ENCODE measurements around the gene PCSK4.
"Not testable (repeated sequence)": the region's sequence is repeated elsewhere in the genome, so short reads cannot be mapped to it uniquely, and the experiment has no call there.

PCSK4 gene

DNA sequence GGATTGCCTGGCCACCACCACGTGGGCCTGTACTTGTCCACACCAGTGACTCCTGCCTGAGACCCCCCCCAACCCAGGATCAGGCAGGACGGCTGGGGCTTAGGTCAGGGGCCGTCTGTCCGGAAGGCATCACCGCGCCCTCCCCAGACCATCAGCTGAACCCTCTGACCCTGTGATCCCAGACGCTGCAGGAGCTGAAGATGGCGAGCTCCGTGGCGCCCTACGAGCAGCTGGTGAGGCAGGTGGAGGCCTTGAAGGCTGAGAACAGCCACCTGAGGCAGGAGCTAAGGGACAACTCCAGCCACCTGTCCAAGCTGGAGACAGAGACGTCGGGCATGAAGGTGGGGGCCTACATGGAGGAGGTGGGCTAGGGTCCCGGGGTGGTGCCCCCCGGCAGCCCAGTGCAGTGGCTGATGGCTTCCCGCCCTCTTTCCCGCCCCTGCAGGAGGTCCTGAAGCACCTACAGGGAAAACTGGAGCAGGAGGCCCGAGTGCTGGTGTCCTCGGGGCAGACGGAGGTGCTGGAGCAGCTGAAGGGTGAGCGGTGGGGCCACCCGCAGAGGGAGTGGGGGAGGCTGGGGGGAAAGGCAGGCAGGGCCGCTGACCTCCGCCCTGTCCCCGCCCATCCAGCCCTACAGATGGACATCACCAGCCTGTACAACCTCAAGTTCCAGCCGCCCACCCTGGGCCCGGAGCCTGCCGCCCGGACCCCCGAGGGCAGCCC lies 37.2 kb downstream of the PCSK4 start:
- DNase-seq, result no peak

DNA sequence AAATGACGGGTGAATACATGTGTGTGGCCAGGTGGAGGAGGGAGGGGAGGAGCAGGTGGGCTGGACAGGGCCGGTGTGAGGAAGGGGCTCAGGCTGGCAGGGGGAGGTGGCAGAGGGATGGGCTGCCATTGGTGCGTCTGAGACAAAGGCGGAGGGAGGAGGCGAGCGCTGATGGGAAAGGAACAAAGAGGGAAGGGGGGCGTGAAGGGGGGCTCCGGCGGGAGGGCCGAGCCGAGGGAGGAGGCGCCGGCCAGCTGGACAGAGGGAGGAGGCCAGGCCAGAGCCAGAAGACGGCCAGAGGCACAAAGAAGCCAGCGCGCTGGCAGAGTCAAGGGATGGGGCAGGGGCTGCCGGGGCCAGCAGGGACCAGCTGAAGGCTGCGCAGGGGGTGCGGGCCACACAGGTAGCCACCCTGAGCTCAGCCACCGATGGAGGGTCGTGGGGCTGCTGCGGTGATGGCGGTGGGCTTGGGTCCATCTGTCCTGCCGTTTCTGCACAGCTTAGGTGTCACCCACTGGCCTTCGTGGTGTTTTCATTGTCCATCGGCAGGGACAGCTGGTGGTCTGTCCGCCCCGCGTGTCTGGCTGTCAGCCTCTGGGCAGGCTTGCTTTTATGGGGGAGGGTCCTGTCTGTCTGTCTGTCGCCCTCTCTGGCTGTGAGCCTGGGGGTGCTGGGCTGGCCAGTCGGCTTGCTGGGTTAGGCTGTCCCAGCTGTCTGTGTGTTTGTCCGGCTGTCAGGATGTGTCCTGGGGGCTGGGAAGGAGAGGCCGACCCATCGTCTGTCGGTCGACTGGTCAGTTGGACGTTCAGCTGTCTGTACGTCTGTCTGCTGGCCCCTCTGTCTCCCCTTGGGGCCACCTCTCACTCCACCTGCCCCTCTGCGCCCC lies 38.0 kb downstream of the PCSK4 start:
- DNase-seq, result no peak

DNA sequence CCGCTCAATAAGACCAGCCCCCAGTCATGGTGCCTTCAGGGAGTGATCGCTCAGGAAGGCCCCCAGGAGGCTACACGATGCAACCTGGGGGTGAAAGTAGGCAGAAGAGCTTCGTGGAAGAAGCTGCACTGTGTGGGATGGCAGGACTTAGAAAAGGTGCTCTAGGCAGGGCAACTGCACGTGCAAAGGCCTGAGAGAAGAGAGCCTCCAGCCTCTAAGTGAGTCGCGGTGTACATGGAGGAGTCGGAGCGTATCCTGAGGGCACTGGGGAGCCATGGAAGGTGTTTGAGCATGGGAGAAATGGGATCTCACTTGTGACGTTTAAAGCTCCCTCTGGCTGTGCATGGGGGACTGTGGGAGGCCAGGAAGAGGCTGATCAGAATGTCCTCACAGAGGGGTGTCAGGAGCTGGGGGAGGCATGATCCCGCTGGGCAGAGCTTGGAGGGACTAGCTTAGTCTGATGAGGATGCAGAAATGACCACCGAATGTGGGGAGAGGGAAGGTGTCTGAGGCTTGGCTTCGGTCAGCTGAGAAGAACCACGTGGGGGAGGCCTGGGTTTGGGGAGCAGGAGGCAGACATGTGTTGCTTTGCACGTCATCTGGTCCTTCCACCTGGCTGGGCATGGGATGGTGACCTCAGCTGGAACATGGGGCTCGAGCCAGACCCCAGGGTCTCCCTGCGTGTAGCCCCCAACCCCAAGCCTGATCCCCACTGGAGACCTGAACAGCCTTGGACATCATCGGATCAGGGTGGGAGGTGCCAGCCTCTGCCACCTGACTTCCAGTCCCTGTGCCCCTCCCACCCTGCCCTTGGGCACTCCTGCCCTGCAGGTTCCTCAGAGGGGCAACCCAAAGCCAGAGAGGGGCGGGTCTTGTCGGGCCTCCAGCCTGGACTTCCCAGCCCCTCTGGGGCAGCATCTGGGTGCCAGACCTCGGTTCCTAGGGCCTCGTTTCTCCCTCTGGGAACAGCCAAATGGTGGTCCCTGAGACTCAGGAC lies 39.1 kb downstream of the PCSK4 start:
- DNase-seq, result no peak

DNA sequence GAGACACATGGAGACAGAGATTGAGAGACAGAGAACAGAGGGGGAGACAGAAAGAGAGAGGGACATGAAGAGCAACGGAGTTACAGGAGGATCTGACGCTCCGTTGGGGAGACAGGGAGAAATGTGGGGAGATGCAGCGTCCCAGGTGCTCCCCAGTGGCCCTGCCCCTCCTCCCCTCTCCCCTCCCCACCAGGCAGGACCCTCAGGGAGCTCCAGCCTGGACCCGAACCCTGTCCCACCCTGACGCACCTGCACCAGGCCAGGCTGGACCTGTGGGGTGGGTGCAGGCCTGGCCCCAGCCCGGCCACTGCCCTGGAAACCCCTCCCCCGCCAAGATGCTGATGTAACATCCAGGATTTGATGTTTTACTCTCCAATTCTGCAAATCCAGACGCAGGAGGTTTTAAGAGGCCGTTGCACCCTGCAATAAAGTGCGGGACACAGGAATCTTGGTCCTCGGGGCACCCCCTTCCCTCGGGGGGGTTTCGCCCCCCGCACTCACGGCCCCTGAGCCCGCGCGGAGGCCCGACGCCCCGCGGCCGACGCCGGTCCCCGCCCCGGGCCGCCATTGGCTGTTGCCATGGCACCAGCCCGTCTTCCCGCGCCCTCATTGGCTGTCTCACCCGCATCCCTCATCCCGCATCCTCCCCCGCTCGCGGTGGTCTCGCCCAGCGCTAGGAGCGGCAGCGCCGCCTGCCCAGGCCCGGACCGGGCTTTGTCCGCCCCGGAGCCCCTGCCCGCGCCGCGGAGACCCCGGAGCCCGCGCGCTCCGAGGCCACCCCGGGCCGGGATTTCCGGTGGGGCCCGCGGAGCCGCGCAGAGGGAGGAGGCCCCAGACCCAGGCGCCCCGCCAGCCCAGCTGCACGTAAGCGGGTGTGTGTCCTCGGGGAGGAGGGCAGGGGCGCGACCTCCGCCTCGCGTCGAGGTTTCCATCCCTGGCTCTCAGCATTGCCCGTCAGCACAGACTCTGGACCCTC lies 40.4 kb downstream of the PCSK4 start, which contains the start of gene APC2:
Gene APC2, plus strand, starts transcription at position 655 of the 976 bp plus-strand sequence. CDS start 2,881 bp downstream, outside the sequence.
- DNase-seq, result no peak

DNA sequence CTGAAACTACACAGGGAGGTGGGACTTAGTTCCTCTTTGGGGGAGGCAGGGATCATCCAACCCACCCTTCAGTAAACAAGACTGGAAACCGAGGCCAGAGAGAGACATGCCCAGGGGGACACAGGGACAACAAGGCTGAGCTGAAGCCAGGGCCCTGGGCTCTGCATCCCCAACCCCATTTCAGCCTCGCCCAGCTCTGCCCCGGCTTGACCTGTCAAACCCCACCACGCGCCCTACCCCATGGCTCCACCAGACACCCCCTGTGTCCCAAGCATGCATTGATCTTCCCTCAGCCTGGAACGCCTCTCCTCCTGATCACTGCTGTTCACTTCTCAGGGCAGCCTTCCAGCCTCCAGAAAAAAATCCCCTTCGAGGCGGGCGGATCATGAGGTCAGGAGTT lies 42.2 kb downstream of the PCSK4 start:
- no peak for DNase-seq

DNA sequence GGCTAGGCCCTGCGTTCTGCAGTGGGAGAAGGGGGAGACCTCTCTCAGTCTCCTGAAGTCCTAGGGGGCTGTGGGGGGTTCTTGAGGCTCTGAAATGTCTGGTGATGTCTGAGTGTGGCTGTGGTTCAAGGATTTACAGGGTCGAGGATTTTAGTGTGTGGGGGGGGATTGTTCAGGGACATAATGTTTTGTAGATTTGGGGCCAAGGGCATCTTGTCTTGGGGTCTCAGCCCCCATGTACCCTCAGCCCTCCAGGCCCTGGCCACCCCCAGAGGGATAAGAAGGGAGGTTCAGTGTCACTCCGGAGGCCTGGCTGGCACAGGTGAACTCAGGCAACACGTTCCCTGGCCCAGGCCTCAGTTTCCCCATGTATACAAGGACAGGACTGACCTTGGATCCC lies 42.6 kb downstream of the PCSK4 start:
- no peak for DNase-seq

DNA sequence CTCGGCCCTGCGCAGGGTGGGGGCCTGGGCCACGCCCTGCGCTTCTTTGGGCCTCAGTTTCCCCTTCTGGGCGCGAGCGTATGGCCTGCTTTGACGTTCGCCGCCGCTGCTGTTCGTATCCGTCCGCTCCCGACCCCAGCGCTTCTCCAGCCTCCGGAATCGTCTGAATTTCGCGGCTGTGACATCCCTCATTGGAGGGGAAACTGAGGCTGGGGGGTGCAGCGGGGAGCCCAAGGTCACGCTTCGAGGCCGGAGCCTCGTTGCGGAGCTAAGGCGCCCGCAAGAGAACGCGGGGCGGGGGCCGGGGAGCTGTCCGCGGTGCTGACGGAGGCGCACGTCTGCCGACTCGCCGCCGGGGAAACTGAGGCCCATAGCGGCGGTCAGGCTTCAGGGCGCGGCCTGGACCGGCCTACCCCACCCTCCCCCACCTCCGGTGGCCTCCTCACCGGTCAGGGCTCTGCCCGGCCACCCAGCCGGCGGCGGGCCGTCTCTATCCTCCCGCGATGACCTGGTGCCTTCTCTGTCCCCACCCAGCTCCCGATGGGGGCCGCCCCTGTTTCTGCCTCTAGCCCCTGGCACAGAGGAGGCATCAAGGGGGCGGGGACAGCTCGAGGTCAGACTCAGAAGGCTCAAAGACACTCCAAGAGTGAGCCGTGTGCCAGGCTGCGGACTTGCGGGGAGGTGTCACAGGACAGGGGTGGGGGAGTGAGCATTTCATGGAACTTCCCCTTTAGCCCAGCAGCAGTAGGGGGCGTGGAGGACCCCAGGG lies 43.3 kb downstream of the PCSK4 start:
- DNase-seq, result no peak

DNA sequence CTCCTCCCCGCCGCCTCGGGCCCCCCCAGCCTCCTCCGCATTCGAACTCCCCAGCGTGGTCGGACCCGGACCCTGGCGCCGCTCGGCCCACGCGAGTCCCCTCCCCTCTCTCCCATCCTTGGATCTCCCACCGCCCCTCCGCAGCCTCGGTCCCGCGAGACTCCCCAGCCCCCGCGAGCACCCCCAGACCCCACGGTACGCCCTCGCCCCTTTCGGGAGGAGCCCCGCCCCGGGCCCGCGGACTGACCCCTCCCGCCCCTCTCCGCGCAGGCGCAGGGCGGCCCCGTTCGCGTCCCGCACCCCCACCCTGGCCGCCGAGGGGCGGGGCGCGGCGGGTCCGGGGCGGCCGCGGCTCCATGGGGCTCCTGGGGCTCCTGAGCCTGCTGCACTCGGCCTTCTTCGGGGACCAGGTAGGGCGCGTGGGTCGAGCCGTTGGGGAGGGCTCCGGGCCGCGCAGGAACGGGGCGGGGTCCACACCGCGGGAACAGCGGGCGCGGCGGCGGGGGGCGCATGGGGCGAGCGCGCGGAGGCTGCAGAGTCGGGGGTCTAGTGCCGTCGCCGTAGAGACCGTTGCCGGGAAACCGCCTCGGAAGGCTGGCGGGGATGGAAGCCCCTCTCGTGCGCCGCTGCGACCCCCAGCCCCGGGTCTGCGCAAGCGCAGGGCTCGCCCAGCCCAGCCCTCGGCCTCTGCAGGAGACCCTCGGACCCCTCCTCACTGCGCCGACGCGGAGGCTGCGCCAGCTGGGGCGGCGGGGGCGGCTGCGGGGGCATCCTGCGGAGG lies 44.0 kb downstream of the PCSK4 start:
- peak in 1 of 2 experiments; percentile 34 for DNase-seq

DNA sequence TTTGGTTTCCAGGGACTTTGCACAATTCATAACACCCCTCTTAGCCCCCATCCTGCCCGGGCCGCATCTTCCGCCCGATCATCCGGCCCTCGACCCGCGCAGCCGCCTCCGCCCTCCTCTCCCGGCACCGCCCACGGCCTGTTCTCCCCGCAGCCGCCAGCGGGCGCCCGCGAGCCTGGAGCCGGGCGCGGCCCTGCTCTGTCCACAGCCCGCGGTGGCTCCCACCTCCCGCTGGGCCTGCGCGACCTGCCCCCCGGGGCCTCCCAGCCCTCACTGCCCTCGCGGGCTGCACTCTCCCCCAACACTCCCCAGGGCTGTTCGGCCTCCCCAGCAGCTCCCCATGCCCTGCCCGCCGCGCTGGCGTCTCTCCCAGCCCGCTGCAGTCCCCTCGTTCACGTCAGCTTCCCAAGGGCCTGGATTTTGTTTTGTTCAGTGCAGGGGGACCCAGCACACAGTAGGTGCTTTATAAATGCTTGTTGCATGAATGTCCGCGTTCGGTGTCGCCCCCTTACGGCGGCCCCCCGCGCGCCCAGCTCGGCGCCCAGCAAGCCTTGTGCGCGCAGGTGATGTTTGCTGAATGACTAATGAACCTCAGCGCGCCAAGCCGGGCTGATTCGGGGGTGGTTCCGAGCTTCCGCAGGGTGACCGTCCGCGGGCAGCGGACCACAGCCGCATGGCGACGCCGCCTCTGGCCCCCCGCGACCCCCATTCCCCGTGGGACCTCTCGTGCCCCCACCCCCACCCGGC lies 44.8 kb downstream of the PCSK4 start:
- peak; percentile 14 to 43 for DNase-seq

DNA sequence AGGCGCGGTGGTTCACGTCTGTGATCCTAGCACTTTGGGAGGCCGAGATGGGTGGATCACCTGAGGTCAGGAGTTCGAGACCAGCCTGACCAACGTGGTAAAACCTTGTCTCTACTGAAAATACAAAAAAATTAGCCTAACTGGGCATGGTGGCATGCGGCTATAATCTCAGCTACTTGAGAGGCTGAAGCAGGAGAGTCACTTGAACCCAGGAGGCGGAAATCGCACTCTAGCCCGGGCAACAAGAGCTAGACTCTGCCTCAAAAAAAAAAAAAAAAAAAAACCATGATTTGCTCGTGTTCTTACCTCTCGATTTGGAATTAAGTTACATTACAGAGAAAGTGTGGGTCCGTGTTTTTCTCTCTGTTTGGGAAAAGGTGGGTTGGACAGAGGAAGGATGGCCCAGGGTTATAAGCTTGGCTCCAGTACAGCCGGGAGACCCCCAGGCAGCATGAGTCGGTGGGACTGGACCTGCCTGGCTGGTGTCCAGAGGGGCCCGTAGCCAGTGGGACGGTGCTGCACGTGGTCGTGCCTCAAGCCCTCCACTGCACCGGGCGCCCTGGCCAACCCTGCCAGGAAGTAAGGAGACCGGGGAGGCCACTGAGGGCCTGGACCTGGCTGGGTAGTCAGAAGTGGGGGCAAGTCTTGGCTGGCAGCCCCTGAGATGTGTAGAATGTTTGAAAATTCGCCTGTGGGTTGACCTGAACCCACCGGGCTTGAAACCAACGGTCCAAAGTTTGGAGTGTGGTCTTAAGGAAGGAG lies 48.3 kb downstream of the PCSK4 start:
- DNase-seq, result no peak

DNA sequence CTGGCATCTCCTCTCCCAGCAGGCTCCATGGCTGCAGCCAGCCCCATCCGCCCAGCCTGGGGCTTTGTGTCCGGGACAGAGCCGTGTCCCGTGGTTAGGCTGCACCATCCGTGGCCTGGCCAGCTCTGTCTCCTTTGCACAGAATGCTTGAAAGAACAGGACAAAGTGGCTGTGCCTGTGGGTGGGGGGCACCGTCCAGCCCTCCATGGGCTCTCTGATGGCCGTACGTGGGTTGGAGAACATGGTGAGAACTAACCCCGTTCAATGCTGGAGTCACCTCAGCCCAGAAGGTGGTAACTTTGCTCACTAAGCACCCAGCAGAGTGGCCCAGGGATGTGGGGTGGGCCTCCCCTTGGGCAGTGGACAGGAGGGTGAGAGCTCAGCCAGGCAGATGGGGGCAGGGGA lies 49.1 kb downstream of the PCSK4 start:
- no peak for DNase-seq

DNA sequence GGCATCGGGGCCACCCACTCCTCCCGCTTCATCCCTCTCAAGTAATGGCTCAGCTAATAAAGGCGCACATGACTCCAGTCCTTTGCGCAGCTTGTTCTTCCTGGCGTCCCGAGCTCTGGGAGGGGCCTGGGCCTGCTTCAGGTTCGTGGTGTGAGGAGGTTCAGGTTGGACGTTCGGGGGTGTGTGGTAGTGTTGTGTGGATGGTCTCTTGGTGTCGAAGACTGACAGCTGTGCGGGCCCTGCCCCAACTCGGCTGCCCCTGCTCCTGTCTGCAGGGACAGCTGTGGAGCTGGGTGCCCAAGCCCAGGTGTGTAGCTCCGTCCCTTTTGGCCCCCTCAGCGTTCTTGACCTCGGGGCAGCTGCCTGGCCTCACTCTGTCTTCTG lies 49.7 kb downstream of the PCSK4 start:
- no peak for DNase-seq

DNA sequence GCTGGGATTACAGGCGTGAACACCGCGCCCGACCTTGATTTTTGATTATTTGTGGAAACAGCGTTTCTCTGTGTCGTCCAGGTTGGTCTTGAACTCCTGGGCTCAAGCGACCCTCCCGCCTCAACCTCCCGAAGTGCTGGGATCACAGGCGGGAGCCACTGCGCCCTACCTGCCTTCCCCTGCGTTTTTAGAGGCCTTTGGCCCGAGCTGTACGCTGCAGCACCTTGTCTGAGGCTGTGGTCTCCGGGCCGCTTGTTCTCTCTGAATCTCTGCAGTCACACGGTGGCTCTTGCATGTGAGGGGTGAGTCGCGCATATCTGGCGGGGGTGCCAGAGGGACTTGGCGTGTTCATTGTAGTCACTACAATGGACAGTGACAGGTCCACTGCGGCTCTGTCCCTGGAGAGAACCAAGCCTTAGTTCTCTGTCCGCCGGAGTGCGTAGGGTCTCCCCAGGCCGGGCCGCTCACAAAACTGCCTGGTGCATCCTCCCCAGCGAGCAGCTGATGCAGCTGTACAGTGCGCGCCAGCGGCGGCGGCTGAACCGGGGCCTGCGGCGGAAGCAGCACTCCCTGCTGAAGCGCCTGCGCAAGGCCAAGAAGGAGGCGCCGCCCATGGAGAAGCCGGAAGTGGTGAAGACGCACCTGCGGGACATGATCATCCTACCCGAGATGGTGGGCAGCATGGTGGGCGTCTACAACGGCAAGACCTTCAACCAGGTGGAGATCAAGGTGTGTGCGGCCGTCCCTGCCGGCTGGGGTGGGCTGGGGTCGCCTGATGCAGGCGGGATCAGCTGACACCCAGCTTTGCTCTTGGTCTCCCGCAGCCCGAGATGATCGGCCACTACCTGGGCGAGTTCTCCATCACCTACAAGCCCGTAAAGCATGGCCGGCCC lies 50.4 kb downstream of the PCSK4 start:
- DNase-seq, result not testable (repeated sequence)

DNA sequence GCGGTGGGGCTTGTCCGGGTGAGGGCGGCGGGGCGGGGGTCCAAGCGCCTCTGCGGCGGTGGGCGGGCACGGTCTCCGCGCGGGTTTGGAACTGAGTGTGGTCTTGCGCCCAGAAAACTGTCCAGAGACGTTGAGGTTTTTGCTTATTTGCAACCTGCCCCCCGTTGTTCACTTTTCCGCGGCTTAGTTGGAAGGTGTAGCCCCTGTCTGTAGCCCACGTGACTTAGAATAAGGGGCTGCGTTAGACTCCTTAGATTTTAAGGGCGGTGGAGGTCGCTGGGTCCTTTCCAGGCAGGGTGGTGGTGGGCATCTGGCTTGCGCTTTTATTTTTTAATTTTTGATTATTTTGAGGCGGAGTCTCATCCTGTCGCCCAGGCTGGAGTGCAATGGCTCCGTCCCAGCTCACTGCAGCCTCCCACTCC lies 51.2 kb downstream of the PCSK4 start:
- DNase-seq, result no peak

DNA sequence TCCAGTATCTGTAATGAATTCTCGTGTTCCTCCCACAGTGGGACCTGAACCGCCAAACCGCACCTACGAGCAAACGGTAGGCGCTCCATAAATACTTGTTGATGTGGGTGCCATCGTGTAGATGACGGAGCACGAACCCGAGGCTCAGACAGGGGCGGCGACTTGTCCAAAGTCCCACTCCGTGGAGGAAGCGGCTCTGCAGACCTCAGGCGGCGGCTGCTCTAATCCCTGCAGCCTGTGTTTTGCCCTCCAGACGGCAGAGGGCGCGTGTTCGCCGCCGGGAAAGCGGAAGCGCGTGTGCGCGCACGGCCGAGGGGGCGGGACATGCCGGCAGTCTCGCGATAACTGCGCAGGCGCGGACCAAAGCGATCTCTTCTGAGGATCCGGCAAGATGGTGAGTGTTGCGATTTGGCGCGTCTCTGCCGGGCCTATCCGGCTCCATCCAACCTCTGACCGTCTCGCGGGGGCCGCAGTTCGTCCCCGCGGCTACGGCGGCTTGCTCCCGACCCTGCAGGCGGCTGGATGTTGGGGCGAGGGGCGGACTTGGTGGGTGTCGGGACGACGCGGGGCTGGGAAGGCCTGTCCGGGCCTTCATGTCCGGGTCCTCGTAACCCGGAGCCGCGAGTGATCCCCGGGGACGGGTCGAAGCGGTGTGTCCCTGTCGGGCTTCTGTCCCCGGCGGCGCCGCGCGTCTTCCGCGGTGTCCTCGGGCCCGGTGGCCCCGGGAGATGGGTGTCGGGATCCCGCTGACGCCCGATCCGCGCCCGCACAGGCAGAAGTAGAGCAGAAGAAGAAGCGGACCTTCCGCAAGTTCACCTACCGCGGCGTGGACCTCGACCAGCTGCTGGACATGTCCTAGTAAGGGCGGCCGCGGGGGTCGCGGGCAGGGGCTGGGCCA lies 51.9 kb downstream of the PCSK4 start, which contains the start of gene RPS15:
Gene RPS15, plus strand, starts transcription at position 362 of the 898 bp plus-strand sequence. Its CDS starts 30 bp downstream, at position 392.
- peak; percentile 86 to 94 for DNase-seq

DNA sequence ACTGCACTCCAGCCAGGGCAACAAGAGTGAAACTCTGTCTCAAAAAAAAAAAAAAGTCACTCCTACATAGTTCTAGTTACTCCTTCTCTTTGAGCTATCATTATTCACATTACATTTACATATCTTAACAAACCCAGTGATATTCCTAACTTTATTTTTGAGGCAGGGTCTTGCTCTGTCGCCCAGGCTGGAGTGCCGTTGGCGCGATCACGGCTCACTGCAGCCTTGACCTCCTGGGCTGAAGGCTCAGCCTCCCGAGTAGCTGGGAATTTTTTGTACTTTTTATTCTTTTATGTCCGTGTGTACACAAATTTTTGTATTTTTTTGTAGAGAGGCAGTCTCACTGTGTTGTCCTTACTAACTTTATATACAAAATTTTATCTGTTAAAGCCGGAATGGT lies 52.5 kb downstream of the PCSK4 start:
- no peak for DNase-seq

Data from NCI-H187 (cell line).